H1 (cell line): Measurements from ENCODE around the gene C2CD4D. TPM values are rescaled to one million over a fixed set of nuclear protein-coding genes. Genes with fewer than 3 reads are reported as not detected.

Source experiments
- CTCF ChIA-PET: fragments of 300-600 bp; sonication (Branson Sonifier 250); formaldehyde crosslinking; loops from one replicate; lab custom pipeline; 2021; ENCODE audit not compliant: partially characterized antibody; lab: Charles Lee
- POLR2A ChIA-PET: fragments of 300-600 bp; sonication (Branson Sonifier 250); formaldehyde crosslinking; loops from one replicate; lab custom pipeline; 2021; ENCODE audit warnings: inconsistent platforms; ENCODE audit not compliant: partially characterized antibody; lab: Charles Lee
- DNase-seq, 2 experiments: peaks; one replicate each; pipeline versions ENCODE4 v3.0.0 to v3.0.0-alpha.2; 2010 to 2022; ENCODE audit warnings: low spot score in 2 of 2, low read depth in 1 of 2, mixed read lengths in 1 of 2
- FAIRE-seq: peaks from 2 replicates; lab custom pipeline; 2011; peaks lifted over from hg19 to GRCh38; lab: Jason Lieb, UNC
- H2AFZ ChIP-seq: 2 replicates; pipeline ENCODE4 v1.8.1; 2012; ENCODE audit warnings: low read length, inconsistent platforms
- H2AK5ac ChIP-seq: 2 replicates; pipeline ENCODE4 v1.6.1; 2013; ENCODE audit warnings: low read depth, low read length
- H2BK120ac ChIP-seq: replicated peaks from 2 replicates; pipeline ENCODE3; 2013; ENCODE audit warnings: low read depth, low read length, inconsistent platforms
- H2BK12ac ChIP-seq: 2 replicates; pipeline ENCODE4 v1.6.1; 2013; ENCODE audit warnings: low read depth, low read length
- H2BK15ac ChIP-seq: 2 replicates; pipeline ENCODE4 v1.6.1; 2013; ENCODE audit warnings: low read length
- H2BK20ac ChIP-seq: 2 replicates; pipeline ENCODE4 v1.6.1; 2013; ENCODE audit warnings: low read length
- H2BK5ac ChIP-seq: 2 replicates; pipeline ENCODE4 v1.6.1; 2013; ENCODE audit warnings: low read depth, low read length
- H3K14ac ChIP-seq: 2 replicates; pipeline ENCODE4 v1.6.1; 2013; ENCODE audit warnings: inconsistent platforms; ENCODE audit not compliant: insufficient read length
- H3K18ac ChIP-seq: 2 replicates; pipeline ENCODE4 v1.6.1; 2013; ENCODE audit warnings: low read length; ENCODE audit errors: extremely low read depth
- H3K23ac ChIP-seq: 2 replicates; pipeline ENCODE4 v1.6.1; 2013; ENCODE audit warnings: inconsistent platforms; ENCODE audit not compliant: insufficient read length
- H3K23me2 ChIP-seq: 2 replicates; pipeline ENCODE4 v1.6.1; 2013; ENCODE audit warnings: low read depth, low read length
- H3K27ac ChIP-seq: 2 replicates; pipeline ENCODE4 v1.6.1; 2011; ENCODE audit warnings: low read depth, low read length, inconsistent platforms
- H3K27me3 ChIP-seq, 4 experiments: replicated peaks in 1 of 4; 1 replicate in 1 of 4; 2 replicates in 3 of 4; pipeline versions ENCODE4 v1.6.1 to v1.8.1; 2011 to 2013; ENCODE audit warnings: low read length in 3 of 4, mild to moderate bottlenecking in 3 of 4, inconsistent platforms in 2 of 4, mixed read lengths in 2 of 4, moderate library complexity in 1 of 4; ENCODE audit not compliant: control insufficient read depth in 3 of 4, insufficient read depth in 3 of 4; ENCODE audit errors: extremely low read depth in 1 of 4
- H3K36me3 ChIP-seq, 4 experiments: 2 replicates each; pipeline versions ENCODE4 v1.6.1 to v1.8.1; 2011 to 2013; ENCODE audit warnings: mild to moderate bottlenecking in 4 of 4, low read length in 3 of 4, moderate library complexity in 2 of 4, control low read depth in 1 of 4, inconsistent platforms in 1 of 4; ENCODE audit not compliant: insufficient read depth in 4 of 4, control insufficient read depth in 2 of 4
- H3K4ac ChIP-seq: replicated peaks from 2 replicates; pipeline ENCODE3; 2013; ENCODE audit warnings: low read length, low read depth, mixed read lengths, inconsistent platforms; ENCODE audit not compliant: insufficient read length
- H3K4me1 ChIP-seq, 4 experiments: replicated peaks in 1 of 4; 1 replicate in 1 of 4; 2 replicates in 3 of 4; pipeline versions ENCODE4 v1.6.1 to v1.8.1; 2011 to 2013; ENCODE audit warnings: low read length in 3 of 4, inconsistent platforms in 2 of 4, mixed read lengths in 1 of 4; ENCODE audit not compliant: insufficient read depth in 4 of 4, control insufficient read depth in 3 of 4
- H3K4me2 ChIP-seq, 2 experiments: 2 replicates each; pipeline versions ENCODE4 v1.6.1 to v1.8.1; 2011 to 2013; ENCODE audit warnings: low read depth in 2 of 2, low read length in 2 of 2, control low read depth in 1 of 2, inconsistent platforms in 1 of 2, mild to moderate bottlenecking in 1 of 2; ENCODE audit not compliant: insufficient read depth in 1 of 2
- H3K4me3 ChIP-seq, 4 experiments: fragments of 200-600, 300-600 bp in 1 of 4; sonication (generic), shearing (Covaris generic), sonication (Bioruptor Twin) in 1 of 4; 2 replicates each; pipeline versions ENCODE4 v1.5.1 to v1.8.1; 2011 to 2016; ENCODE audit warnings: low read length in 4 of 4, low read depth in 3 of 4, control low read depth in 2 of 4, inconsistent platforms in 2 of 4, mild to moderate bottlenecking in 2 of 4, mixed read lengths in 1 of 4, moderate library complexity in 1 of 4; ENCODE audit not compliant: insufficient read depth in 2 of 4; ENCODE audit errors: extremely low read depth in 1 of 4
- H3K56ac ChIP-seq: replicated peaks from 2 replicates; pipeline ENCODE3; 2013; ENCODE audit warnings: low read depth, mild to moderate bottlenecking, mixed read lengths, low read length, inconsistent platforms; ENCODE audit not compliant: insufficient read length
- H3K79me1 ChIP-seq: 2 replicates; pipeline ENCODE4 v1.6.1; 2013; ENCODE audit warnings: low read depth, low read length, control low read depth
- H3K79me2 ChIP-seq, 2 experiments: 2 replicates each; pipeline versions ENCODE4 v1.6.1 to v1.8.1; 2012 to 2013; ENCODE audit warnings: low read length in 2 of 2, mild to moderate bottlenecking in 2 of 2, inconsistent platforms in 1 of 2; ENCODE audit not compliant: insufficient read depth in 2 of 2, control insufficient read depth in 1 of 2
- H3K9ac ChIP-seq, 4 experiments: replicated peaks in 1 of 4; 1 replicate in 1 of 4; 2 replicates in 3 of 4; pipeline versions ENCODE4 v1.6.1 to v1.8.1; 2011 to 2013; ENCODE audit warnings: low read depth in 3 of 4, low read length in 3 of 4, control low read depth in 2 of 4, mild to moderate bottlenecking in 2 of 4, moderate library complexity in 2 of 4, inconsistent platforms in 1 of 4; ENCODE audit errors: extremely low read depth in 1 of 4
- H3K9me3 ChIP-seq, 2 experiments: 2 replicates each; pipeline versions ENCODE4 v1.6.1 to v1.8.1; 2012 to 2013; ENCODE audit warnings: mild to moderate bottlenecking in 2 of 2, moderate library complexity in 2 of 2, control low read depth in 1 of 2, inconsistent platforms in 1 of 2, low read depth in 1 of 2, low read length in 1 of 2, mixed read lengths in 1 of 2; ENCODE audit not compliant: insufficient read depth in 2 of 2
- H4K20me1 ChIP-seq, 2 experiments: replicated peaks in 1 of 2; 2 replicates each; pipeline versions ENCODE3 to v1.8.1; 2011 to 2013; ENCODE audit warnings: inconsistent platforms in 2 of 2, low read length in 2 of 2, mild to moderate bottlenecking in 1 of 2; ENCODE audit not compliant: insufficient read depth in 2 of 2, control insufficient read depth in 1 of 2
- H4K5ac ChIP-seq: 2 replicates; pipeline ENCODE4 v1.6.1; 2013; ENCODE audit warnings: low read length, low read depth, mixed read lengths, inconsistent platforms; ENCODE audit not compliant: insufficient read length
- H4K8ac ChIP-seq: 2 replicates; pipeline ENCODE4 v1.8.0; 2013; ENCODE audit warnings: mild to moderate bottlenecking, moderate library complexity, low read length, inconsistent platforms; ENCODE audit not compliant: insufficient read depth; ENCODE audit errors: extremely low read depth
- H4K91ac ChIP-seq: replicated peaks from 2 replicates; pipeline ENCODE3; 2013; ENCODE audit warnings: low read length, mixed read lengths, inconsistent platforms; ENCODE audit not compliant: insufficient read length
- CEBPB ChIP-seq: IDR thresholded peaks from 2 replicates; pipeline ENCODE4 v1.6.1; 2012; ENCODE audit warnings: low read depth, low read length
- EGR1 ChIP-seq: IDR thresholded peaks from 2 replicates; pipeline ENCODE4 v1.6.1; 2011; ENCODE audit warnings: low read depth, low read length, borderline replicate concordance
- FOSL1 ChIP-seq: IDR thresholded peaks from 2 replicates; pipeline ENCODE4 v1.6.1; 2011; ENCODE audit warnings: mild to moderate bottlenecking, low read depth, low read length, moderate library complexity; ENCODE audit not compliant: insufficient read depth
- NRF1 ChIP-seq: IDR thresholded peaks from 2 replicates; pipeline ENCODE4 v1.6.1; 2011; ENCODE audit warnings: mild to moderate bottlenecking, low read depth, low read length, improper control_type of control experiment
- PHF8 ChIP-seq: fragments of 200-600 bp; sonication (generic); conservative IDR thresholded peaks from 2 replicates; pipeline ENCODE4 v1.7.1; 2012; ENCODE audit warnings: low read depth, mild to moderate bottlenecking, inconsistent platforms, low read length, moderate library complexity
- POU5F1 ChIP-seq: IDR thresholded peaks from 2 replicates; pipeline ENCODE4 v1.6.1; 2011; ENCODE audit warnings: low read depth, mild to moderate bottlenecking, low read length, moderate library complexity
- RNF2 ChIP-seq: fragments of 200-900, 300-1000 bp; sonication (generic); IDR thresholded peaks from 2 replicates; pipeline ENCODE4 v1.7.1; 2016; ENCODE audit warnings: borderline replicate concordance, low read depth, mild to moderate bottlenecking, antibody characterized with exemption, low read length; ENCODE audit not compliant: poor library complexity, severe bottlenecking; ENCODE audit errors: missing control alignments
- SIRT6 ChIP-seq: IDR thresholded peaks from one replicate; pipeline ENCODE4 v1.7.1; 2012; ENCODE audit warnings: low read length, inconsistent platforms
- SP1 ChIP-seq: IDR thresholded peaks from 2 replicates; pipeline ENCODE4 v1.6.1; 2011; ENCODE audit warnings: low read depth, low read length
- TAF1 ChIP-seq: IDR thresholded peaks from 2 replicates; pipeline ENCODE4 v1.6.1; 2011; ENCODE audit warnings: mild to moderate bottlenecking, low read depth, low read length
- TAF7 ChIP-seq: optimal IDR thresholded peaks from 2 replicates; pipeline ENCODE3; 2011; ENCODE audit warnings: low read depth, mild to moderate bottlenecking, inconsistent platforms, low read length, moderate library complexity, borderline replicate concordance
- TEAD4 ChIP-seq: IDR thresholded peaks from 2 replicates; pipeline ENCODE4 v1.6.1; 2012; ENCODE audit warnings: low read depth, low read length, inconsistent platforms, mixed read lengths
- WGBS, 2 experiments: shearing (Covaris generic) in 1 of 2; methylation state at CpG; one replicate each; pipeline versions ENCODE4 v1.1.6 to v1.1.7; 2013 to 2015; ENCODE audit warnings: low lambda C conversion rate in 2 of 2, mixed read lengths in 2 of 2, inconsistent platforms in 1 of 2, low coverage in 1 of 2, missing lambda C conversion rate in 1 of 2; ENCODE audit not compliant: insufficient replicate concordance in 2 of 2, insufficient coverage in 1 of 2, insufficient read length in 1 of 2; ENCODE audit errors: extremely low coverage in 1 of 2, missing lambda C conversion rate in 1 of 2; 5-methylcytosine and 5-hydroxymethylcytosine counted together
- polyA plus RNA-seq, 7 experiments: library from polyadenylated mRNA; depleted of rRNA in 3 of 7; stranded (reverse) in 5 of 7; unstranded in 2 of 7; fragments of >200 nt in 5 of 7; fragments of 200-250 nt in 2 of 7; gene quantifications; 1 replicate in 5 of 7; 2 replicates in 1 of 7; 4 replicates in 1 of 7; pipeline versions ENCODE4 v1.2.1 to v1.2.3, GENCODE V29; 2011 to 2013; ENCODE audit warnings: missing spikeins in 2 of 7, mixed read lengths in 2 of 7
- total RNA-seq: library from RNA; stranded (reverse); fragmentation: NEBNext Ultra II Directional; extraction: Animal tissue kit (Norgen Biotek cat#: 25700); gene quantifications from 2 replicates; pipeline ENCODE4 v1.2.1, GENCODE V29; 2021

The C2CD4D gene
- total and polyA plus RNA-seq, 2 of the 8 experiments (the other 6 are each of a cell fraction or from before 2014, with no cell fraction given) = 0.41 to 0.71 TPM

DNA sequence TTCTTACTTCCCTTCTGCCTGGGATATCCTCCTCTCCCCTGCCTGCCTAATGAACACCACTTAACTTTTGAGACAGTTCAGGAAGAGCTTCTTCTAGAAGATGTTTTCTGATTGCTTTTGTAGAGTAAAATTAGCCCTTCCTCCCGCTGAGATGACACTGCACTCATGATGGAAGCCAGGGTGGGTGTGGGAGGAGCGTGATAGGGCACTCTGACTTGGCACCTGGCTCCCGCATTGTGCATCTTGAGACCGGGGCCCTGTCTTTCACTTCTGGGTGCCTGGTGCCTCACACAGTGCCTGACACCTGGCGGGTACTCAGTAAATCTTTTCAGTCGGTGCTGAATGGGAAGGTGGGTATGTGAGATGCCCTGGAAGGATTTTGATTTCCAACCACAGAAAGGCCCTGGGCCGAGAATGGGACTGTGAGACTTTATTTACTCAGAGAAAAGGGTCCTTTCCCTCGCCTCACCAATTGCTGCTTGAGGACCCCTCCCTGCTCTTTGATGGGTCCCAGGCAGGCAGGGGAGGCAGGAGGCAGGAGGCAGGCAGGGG lies 7.1 kb upstream of the C2CD4D start:
- Histone ChIP-seq H3K36me3 (no peaks in the 10 kb centered on the region), H3K56ac (no peak overlapping the region), H3K18ac (no peak overlapping the region), H3K27ac (no peak overlapping the region), H3K4ac (peak overlapping the region; percentile 48), H2AFZ (no peak overlapping the region), H2BK5ac (no peak overlapping the region; the same call in 1 of the 2 replicates), H3K4me1 (peaks cover 6 to 11% (median 7%) of the 10 kb centered on the region in 4 experiments), H2BK20ac (peak overlapping the region; percentile 72; the same call in 1 of the 2 replicates), H3K23me2 (0 out of 2 replicates have a peak, but pooled peaks cover 4% of the 10 kb centered on the region), H4K8ac (no peak overlapping the region), H2BK12ac (no peak overlapping the region), H3K79me2 (no peaks in the 10 kb centered on the region), H3K9me3 (no peaks in the 10 kb centered on the region), H3K27me3 (no peaks in the 10 kb centered on the region), H4K91ac (no peak overlapping the region), H4K5ac (no peak overlapping the region), H2BK120ac (no peak overlapping the region), H4K20me1 (no peaks in the 10 kb centered on the region), H3K9ac (no peak overlapping the region; a peak in 1 of 7 replicates), H3K23ac (no peak overlapping the region), H2AK5ac (no peak overlapping the region), H3K4me2 (0 out of 4 replicates have a peak overlapping the region, but pooled peaks have one; percentile 11 to 30), H3K4me3 (no peak overlapping the region), H2BK15ac (0 out of 2 replicates have a peak overlapping the region, but pooled peaks have one; percentile 88), H3K79me1 (no peaks in the 10 kb centered on the region), H3K14ac (no peak overlapping the region)
- TF ChIP-seq SP1 (no peak), NRF1 (no peak), TEAD4 (no peak), POU5F1 (no peak), TAF1 (no peak), EGR1 (no peak), PHF8 (no peak), TAF7 (no peak), CEBPB (no peak), SIRT6 (no peak), FOSL1 (no peak), RNF2 (no peak)
- FAIRE-seq (no peak), DNase-seq (no peak)
- POLR2A ChIA-PET = interaction anchor here (1.3 kb wide), 1 partner anchor 12 kb away, joined by 4 read pairs; no protein-coding TSS in a partner anchor
- CTCF ChIA-PET = interaction anchor here (0.6 to 1.3 kb wide), 7 partner anchors 10 to 408 kb away, joined by 3 to 7 read pairs (median 3); no protein-coding TSS in a partner anchor
- 75% methylated on average over 8 of the region's 8 CpGs; no CpG with 5 or more reads in 1 of the 2 experiments for WGBS, 2 experiments
